HG03520 (cell line): Measurements from ENCODE around the gene SRGAP1.
"Not testable (repeated sequence)": the region's sequence is repeated elsewhere in the genome, so short reads cannot be mapped to it uniquely, and the experiment has no call there.

Source experiments
- ATAC-seq: cut with Tn5 transposase; IDR thresholded peaks from one replicate; pipeline ENCODE4 v1.9.1; 2021; ENCODE audit warnings: mild to moderate bottlenecking, moderate library complexity; ENCODE audit not compliant: unreplicated experiment

Gene SRGAP1

DNA sequence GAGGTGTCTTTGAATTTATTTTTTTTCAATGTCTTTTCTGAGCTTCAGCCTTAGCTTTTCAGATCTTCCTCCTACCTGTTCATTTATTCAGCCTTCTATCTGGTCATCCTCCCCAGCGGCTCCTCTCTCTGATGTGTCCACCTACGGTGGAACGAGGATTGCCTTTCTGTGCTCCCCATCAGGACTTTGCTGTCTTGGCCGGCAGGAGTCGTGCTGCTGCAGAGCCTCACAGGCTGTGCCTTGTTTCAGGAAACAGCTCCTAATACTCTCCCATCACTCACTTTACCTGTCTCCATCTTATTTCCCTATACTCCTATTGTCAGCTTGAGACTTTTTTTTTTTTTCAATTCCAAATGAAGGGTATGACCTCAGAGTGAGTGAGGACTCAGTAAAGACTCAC, 300.7 kb downstream of the SRGAP1 start:
- ATAC-seq = no peak

- ATAC-seq = no peak
Observed at GRCh38 chr12:64147011-64147631, 302.6 kb downstream of the SRGAP1 start.

DNA sequence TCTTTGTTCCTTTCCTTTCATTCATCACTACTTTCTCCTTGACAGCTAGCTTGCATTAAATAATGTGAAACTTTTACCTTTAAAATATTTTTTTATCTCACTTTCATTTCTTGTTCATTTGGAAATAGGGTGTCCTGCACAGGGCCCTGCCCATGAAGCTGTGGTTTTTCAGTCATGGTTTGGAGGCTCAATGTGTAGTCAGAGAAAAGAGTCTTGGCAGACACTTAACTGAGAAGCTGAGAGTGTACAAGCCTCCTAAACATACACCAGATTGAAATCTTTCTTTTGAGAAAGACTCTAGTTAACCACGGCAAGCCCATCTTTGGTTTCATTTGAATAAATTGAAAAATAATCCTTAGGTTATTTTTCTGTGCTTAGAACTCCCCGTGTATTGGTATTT, 303.4 kb downstream of the SRGAP1 start:
- no peak for ATAC-seq

DNA sequence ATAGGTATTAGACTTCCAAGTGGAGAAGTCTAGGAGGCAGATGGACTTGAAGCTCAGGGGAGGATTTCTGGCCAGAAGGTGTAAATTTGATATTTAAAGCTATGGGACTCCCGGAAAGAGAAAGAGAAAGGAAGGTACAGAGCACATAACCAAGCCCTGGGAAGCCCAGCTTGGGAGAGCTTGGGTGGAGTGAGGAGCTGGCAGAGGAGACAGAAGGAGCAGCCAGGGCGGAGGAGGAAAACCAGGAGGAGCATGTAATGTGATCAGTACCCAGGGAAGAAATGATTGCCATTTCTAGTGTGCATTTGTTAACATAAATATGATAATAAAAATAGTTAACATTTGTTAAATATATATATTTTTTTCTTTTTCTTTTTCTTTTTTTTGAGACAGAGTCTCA, 310.2 kb downstream of the SRGAP1 start:
- ATAC-seq = no peak

- no peak for ATAC-seq
Observed at GRCh38 chr12:64157110-64157509, 312.6 kb downstream of the SRGAP1 start.

GRCh38 chr12:64160021-64160710, 315.7 kb downstream of the SRGAP1 start:
- ATAC-seq = no peak

DNA sequence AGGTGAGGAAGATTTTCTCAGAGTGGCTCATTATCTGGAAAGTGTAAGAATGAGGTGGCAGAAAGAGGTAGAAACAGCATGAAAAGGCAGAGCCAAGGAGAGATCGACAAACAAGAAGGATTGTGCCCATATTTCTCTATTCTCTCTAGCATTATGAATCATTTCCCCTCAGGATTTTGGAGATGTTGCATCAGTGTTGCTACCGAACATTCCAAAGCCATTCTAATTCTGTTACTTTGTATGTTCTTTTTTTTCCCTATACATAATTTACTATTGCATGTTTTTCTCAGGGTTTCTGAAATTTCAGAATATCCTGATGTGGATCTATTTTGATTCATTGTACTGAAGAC, 316.2 kb downstream of the SRGAP1 start:
- no peak for ATAC-seq

GRCh38 chr12:64166606-64167005, 322.1 kb downstream of the SRGAP1 start:
- not testable (repeated sequence) for ATAC-seq

- ATAC-seq = not testable (repeated sequence)
Observed at GRCh38 chr12:64167041-64167440, 322.5 kb downstream of the SRGAP1 start.

DNA sequence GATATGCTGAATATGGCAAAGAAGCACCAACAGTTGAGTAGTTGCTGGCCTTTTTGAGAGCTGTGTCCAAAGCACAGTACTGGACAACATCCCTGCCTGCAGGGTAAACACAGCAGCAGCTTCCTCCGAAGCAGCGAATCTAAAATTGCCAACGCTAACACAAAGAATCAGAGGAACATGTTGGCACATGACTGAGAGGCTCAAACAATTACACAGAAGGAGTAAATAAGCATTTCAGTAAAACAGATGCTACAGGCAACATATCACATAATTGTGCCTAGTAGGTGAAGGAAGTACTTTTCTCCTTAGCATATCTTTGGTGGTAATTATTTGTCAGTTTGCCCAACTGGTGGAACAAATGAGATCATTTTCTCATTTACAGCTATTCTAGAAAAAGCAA, 325.5 kb downstream of the SRGAP1 start:
- no peak for ATAC-seq

GRCh38 chr12:64170730-64171129, 326.2 kb downstream of the SRGAP1 start:
- ATAC-seq = no peak

GRCh38 chr12:64171715-64172114, 327.2 kb downstream of the SRGAP1 start:
- ATAC-seq = no peak

- no peak for ATAC-seq
Observed at GRCh38 chr12:64172143-64172970, 327.9 kb downstream of the SRGAP1 start.

DNA sequence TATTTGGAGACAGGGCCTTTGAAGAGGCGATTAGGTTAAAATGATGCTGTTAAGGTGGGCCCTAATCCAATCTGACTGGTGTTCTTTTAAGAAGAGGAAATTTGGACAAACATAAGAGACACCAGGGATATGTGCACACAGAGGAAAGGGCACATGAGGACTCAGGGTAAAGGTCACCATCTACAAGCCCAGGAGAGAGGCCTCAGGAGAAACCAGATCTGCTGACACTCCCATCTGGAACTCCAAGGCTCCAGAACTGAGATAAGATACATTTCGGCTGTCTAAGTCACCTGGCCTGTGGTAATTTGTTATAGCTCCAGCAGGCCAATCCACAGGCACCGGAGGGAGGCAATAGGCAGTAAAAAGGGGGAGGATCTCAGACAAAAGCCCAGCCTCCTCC, 329.0 kb downstream of the SRGAP1 start:
- no peak for ATAC-seq

DNA sequence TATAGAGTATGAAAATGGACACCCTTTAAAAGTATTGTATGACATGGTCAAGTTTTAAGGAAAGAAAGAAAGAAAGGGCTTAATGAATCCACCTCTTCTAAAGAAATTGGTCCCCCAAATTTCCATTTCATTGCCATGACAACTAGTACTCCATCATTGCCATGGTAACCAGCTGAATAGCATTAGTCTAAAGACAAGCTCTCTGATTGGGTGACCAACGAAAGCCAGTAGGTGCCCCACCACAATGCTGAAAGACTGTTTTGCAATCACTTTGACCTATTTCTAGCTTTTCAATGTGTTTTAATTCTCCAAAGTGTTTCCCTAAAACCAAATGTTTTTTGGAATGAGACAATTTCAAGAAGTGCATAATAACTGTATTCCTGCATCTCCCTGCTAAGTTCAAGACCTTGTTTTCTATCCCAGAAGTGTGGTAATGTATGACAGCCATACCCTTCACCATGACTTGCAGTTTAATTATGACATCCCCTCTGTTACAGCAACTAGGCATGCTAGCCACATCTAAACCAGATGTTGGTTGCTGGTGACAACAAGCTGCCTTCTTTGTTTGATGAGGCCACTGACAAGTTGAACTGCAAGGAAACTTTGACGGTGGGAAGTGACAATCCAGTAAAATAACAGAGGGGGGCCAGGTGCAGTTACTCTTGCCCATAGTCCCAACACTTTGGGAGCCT, 330.9 kb downstream of the SRGAP1 start:
- ATAC-seq = no peak

GRCh38 chr12:64177001-64177400, 332.5 kb downstream of the SRGAP1 start:
- no peak for ATAC-seq

- no peak for ATAC-seq
Observed at GRCh38 chr12:64178122-64178521, 333.6 kb downstream of the SRGAP1 start.

GRCh38 chr12:64180951-64181350, 336.5 kb downstream of the SRGAP1 start:
- no peak for ATAC-seq

GRCh38 chr12:64181430-64182291, 337.2 kb downstream of the SRGAP1 start:
- no peak for ATAC-seq

- ATAC-seq = no peak
Observed at GRCh38 chr12:64184216-64184615, 339.7 kb downstream of the SRGAP1 start.
